Fibroblast of skin of scalp (primary cell): ENCODE data around the gene PLEKHJ1. TPM values are rescaled to one million over a fixed set of nuclear protein-coding genes. Genes with fewer than 3 reads are reported as not detected.
"Not testable (repeated sequence)": the region's sequence is repeated elsewhere in the genome, so short reads cannot be mapped to it uniquely, and the experiment has no call there.

ENCODE experiments used
- DNase-seq: peaks from one replicate; pipeline ENCODE4 v3.0.0-alpha.2; 2013
- polyA plus RNA-seq, 2 experiments: library from polyadenylated mRNA; unstranded; fragments of 120-200 nt; gene quantifications; one replicate each; pipeline ENCODE4 v1.2.1, GENCODE V29; 2013; ENCODE audit not compliant: insufficient read length in 2 of 2

The PLEKHJ1 gene, protein sequence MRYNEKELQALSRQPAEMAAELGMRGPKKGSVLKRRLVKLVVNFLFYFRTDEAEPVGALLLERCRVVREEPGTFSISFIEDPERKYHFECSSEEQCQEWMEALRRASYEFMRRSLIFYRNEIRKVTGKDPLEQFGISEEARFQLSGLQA
- 45.8 TPM for polyA plus RNA-seq (2013, experiment 1 of 2; ENCODE audit: insufficient read length)
- polyA plus RNA-seq (2013, experiment 2 of 2; ENCODE audit: insufficient read length) = 41.4 TPM

DNA sequence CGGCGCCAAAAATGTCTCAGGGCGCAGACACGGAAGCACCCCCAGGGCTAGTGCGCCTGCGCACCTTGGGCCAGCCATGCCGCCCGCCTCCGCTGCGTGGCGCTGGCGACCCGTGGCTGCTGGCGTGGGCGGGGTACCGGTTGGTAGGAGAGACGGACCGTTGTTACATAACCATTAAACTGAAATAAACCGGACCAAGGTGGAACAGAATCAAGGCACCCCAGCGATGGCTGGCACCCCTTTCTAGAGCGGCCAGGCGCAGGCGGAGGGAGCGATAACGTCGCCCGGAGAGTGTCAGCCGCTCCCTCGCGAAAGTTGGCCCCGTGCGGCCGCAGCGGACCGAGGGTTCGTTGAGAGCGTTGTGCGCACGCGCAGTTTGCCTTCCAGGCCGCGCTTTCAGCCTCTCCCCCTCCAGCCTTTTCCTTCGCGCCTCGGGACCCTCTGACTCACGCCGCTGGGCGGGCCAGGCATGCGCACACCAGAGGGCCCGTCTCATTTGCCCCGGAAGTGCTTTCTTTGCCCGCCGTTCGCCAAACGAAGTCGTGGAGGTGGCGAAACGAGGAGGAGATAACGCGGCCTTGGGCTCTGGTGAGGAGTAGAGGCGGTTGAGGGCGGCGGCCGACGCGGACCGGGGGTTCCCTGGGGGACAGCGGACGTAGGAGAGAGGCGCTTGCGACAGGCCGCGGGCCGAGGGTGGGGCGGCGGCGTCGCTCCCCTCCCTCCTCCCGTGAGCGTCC lies at the start of gene PLEKHJ1, which contains the start of gene SF3A2:
TSS of gene PLEKHJ1 (minus strand) at position 16 of the 737 bp plus-strand sequence. CDS start 81 bp downstream, outside the sequence.
TSS of gene SF3A2 (plus strand) at position 511 of the 737 bp plus-strand sequence. CDS start 6,595 bp downstream, outside the sequence.
- peak; percentile 98 for DNase-seq

DNA sequence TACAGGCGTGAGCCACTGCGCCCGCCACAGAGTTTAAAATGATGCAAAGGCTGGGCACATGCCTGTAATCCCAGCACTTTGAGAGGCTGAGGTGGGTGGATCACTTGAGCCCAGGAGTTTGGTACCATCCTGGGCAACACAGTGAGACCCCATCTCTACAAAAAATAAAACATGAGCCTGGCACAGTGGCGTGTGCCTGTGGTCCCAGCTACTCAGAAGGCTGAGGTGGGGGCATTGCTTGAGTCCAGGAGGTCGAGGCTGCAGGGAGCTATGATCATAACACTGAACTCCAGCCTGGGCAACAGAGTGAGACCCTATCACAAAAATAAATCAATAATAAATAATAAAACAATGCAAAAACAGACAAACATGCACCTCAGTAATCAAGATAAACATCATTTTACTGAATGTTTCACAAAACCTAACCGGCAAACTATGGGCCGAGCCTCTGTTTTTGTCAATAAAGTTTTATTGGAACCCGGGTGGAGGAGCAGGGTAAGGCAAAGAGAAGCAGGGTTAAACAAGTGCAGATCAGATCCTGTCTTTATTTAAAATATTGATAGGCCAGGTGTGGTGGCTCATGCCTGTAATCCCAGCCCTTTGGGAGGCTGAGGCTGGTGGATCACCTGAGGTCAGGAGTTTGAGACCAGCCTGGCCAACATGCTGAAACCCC lies 47.8 kb upstream of the PLEKHJ1 start:
- DNase-seq = no peak

DNA sequence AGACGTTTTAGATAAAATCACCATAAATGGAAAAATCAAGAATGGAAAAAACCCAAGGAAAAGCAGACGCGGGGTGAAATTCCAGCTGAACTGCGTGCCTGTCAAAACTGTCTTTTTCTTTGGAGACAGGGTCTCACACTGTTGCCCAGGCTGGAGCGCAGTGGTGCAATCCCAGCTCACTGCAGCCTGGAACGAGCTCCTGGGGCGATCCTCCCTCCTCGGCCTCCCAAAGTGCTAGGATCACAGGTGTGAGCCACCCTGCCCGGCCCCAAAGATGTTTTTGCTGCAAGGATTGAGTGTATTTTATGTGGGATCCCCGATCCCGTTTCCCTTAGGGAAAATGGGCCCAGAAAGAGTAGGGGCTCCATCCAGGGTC lies 46.7 kb upstream of the PLEKHJ1 start:
- DNase-seq = no peak

DNA sequence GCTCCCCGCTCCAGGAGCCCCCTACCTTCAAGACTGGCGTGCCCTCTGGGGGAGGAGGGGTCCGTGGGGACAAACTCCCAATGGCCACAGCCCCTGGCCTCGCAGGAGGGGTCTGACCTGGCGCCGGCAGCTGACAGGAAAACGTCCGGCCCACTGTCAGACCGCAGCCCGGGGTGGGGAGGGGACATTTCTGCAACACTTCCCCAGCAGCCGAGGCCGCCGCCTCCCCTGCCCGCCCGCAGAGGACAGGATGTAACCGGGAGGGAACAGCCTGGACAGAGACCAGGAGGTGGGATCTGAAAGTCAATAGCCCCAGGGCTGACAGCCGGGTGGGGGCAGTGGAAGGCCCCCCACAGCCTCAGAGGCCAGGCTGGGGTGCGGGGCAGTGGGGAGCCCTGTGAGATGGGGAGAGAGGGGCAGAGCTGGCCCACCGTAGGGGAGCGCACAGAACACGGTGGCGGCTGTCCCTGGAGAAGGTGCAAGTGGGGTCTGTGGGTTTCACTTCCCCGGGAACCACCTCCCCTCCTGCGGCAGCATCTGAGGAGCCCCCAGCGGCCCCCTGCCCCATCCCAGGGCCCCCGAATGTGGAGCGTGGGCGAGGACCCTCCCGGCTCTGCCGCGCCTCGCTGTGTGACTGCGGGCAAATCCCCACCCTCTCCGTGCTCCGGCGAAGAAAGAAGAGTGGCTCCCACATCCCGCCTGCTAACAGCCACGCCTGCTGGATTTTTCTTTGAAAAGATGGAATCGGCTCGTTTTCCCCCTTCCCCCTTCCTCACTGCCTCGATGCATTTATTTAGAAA lies 46.1 kb upstream of the PLEKHJ1 start, which contains the start of gene PEAK3:
TSS of gene PEAK3 (minus strand) at position 114 of the 800 bp plus-strand sequence. CDS start 1,244 bp downstream, outside the sequence.
- DNase-seq = peak; percentile 56

DNA sequence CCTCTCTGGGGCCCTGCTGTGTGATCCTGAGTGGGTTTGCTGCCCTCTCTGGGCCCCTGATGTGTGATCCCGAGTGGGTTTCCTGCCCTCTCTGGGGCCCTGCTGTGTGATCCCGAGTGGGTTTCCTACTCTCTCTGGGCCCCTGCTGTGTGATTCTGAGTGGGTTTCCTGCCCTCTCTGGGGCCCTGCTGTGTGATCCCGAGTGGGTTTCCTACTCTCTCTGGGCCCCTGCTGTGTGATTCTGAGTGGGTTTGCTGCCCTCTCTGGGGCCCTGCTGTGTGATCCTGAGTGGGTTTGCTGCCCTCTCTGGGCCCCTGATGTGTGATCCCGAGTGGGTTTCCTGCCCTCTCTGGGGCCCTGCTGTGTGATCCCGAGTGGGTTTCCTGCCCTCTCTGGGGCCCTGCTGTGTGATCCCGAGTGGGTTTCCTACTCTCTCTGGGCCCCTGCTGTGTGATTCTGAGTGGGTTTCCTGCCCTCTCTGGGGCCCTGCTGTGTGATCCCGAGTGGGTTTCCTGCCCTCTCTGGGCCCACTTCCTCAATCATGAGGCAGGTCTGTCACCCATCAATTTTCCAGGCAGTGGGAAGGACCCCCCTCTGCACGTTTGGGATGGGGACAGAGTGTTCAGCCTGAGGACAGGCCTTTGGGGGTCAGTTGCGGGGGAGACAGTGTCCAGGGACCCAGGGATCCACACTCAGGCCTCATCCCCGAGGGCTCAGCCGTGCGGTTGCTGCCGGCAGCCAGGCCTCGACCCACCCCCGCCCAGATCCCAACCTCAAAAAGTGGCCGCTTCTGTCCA lies 45.3 kb upstream of the PLEKHJ1 start:
- DNase-seq = not testable (repeated sequence)

DNA sequence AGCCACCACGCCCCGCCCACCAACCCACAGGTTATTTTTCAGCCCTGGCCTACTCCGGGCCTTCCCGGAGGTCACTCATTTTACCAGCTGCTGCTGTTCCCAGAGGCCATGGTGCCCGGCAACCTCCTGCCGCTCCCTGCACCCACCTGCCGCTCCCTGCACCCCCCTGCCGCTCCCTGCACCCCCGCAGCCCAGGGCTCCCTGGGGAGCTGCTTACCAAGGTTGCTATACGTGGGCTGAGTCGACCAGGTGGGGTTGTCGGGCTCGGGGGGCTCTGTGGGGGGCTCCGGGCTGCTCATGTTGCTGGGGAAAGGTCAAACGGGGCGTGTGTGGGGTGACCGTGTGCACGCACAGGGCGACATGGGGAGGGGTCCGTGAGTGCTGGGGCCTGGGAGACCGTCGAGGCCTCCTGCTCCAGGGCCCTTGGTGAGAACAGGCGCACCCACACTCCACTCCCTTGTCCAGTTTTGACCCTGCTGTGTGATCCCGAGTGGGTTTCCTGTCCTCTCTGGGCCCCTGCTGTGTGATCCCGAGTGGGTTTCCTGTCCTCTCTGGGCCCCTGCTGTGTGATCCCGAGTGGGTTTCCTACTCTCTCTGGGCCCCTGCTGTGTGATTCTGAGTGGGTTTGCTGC lies 44.6 kb upstream of the PLEKHJ1 start:
- DNase-seq = no peak

DNA sequence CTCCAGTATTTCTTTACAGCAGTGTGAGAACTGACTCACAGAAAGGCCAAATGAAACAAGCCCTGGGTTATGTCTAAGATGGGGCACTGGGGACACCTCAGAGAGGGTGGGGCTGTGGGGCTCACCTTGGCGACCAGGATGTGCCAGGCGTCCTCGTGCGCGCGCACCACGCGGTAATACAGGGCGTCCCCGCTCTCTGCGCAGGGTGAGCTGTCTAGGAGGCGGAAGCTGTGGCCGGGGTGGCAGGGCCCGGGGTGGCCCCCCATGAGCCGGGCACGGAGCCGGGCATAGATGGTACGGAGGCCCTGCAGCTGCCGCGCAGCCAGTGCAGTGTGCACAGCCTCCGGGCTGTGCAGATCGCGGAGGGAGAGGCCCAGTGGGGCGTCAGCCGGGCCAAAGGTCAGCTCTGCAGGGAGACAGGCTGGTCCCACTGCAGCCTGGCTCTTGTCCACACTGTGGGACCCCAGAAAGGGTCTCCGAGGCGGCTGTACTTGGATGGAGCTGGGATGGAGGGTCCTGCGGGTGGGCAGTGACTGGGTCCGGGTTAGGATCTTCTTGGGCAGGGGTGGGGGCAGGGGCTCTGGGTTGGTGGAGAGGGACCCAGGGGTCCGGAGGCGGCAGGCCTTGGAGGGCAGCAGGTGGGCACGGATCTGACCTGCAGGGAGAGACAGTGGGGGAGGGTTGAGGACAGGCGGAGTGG lies 42.5 kb upstream of the PLEKHJ1 start:
- no peak for DNase-seq

DNA sequence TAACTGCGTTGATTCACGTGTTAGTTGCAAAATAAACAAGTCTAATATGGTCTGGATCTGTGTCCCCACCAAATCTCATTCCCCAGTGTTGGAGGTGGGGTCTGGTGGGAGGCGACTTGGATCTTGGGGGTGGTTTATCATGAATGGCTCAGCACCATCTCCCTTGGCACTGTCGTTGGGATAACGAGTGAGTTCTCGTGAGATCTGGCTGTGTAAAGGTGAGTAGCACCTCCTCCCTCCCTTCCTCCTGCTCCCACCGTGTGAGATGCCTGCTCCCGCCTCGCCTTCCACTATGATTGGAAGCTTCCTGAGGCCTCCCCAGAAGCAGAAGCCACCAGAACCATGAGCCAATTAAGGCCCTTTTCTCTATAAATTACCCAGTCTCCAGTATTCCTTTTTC lies 41.0 kb upstream of the PLEKHJ1 start:
- DNase-seq = no peak

DNA sequence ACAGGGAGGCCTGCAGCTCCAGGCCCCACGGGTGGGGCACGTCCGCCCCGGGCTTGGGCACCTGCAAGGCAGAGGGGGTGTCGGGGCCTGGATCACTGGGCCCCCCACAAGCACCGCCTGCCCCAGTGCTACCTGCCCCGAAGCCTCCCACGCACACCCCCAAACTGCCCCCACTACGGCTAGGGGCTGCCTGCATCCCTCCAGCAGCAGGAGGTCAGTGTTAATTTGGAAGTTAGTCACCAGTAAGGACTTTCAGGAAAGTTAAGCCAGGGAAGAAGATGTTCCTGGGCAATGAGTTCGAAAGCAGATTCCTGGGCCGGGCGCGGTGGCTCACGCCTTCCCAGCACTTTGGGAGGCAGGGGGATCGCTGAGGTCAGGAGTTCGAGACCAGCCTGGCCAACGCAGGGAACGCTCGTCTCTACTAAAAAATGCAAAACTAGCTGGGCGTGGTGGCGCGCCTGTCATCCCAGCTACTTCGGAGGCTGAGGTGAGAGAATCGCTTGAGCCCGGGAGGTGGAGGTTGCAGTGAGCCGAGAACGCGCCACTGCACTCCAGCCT lies 40.4 kb upstream of the PLEKHJ1 start:
- DNase-seq = no peak

DNA sequence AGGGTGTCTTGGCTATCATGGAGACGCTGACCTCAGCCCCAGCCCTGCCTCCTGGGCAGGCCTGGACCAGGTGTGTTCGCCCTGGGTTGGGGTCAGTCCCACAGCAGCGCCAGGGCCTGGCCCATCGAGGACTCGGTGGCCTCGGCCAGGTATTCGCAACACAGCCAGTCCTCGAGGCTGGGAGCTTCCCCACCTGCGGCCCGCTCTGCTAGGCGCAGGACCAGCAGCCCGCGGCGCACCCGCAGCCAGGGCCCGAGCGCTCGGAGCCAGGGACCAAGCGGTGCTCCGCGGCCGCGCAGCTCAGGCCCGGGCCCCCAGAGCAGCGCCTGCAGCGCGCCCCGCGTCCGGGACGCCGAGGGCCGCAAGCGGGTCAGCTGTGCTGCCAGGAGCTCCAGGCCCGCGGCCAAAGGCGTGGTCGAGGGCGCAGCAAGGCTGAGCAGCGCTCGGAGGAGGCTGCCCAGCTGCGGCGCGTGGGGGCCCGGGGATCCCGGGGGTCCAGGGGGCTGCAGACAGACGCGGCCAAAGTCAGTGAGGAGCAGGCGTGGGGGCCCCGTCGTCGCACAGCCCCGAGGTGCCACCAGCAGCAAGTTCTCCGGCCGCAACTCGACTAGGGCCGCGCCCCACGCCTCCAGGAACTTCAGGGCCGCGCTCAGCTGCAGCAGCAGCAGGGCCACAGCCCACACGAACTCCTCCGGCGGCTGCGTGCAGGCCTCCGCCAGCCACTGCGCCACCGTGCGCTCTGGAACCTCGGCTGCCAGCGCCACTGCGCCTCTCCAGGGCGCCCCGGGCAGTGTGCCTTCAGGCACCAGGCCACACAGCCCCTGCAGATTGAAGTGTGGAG lies 39.7 kb upstream of the PLEKHJ1 start:
- no peak for DNase-seq

DNA sequence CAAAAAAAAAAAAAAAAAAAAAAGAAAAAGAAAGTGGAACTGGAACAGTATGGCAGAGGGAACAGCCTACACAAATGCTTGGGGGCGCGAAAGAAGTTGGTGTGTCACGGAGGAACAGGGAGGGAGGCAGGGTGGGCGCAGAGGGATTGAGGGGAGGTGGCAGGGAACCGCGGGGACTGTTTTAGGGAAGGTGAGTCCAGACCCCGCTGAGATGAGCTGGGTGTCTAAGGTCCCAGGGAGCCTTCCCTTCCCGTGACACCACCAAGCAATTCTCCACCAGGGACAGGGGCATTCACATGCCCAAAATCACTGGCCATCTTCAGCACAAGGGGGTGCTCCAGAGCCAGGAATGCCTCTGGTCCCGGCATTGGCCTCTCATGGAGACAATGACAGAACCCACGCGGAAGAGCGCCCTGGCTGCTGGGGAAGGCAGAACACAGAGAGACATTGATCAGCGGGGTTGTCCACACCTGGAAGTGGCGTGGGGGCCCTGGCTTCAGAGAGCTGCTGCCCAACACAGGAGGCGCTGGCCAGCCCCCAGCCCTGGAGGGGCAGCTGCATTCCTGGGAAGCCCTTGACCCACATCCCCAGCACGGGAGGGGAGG lies 38.9 kb upstream of the PLEKHJ1 start:
- peak; percentile 75 for DNase-seq

DNA sequence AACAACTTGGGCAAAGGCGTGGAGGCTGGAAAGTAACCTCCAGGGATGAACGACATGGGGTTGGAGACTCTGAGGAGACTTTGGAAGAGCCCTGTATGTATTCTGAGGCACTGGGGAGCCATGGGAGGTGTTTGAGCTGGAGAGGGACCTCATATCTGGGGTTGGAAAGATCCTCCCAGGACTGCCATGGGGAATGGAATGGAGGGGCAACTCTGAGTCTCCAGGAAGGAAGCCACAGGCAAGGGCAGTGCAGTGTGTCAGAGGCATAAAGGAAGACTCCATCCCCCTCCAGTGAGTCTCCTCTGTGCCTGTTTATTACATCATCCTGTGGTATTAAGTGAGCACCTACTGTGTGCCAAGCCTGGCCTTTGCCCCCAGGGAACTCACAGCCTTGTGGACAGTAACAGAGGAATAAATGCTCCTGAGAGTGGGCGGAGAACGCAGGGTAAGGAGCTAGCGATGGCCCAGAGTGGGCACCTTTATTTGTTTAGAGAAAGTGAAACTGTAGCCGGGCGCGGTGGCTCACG lies 38.1 kb upstream of the PLEKHJ1 start:
- no peak for DNase-seq

DNA sequence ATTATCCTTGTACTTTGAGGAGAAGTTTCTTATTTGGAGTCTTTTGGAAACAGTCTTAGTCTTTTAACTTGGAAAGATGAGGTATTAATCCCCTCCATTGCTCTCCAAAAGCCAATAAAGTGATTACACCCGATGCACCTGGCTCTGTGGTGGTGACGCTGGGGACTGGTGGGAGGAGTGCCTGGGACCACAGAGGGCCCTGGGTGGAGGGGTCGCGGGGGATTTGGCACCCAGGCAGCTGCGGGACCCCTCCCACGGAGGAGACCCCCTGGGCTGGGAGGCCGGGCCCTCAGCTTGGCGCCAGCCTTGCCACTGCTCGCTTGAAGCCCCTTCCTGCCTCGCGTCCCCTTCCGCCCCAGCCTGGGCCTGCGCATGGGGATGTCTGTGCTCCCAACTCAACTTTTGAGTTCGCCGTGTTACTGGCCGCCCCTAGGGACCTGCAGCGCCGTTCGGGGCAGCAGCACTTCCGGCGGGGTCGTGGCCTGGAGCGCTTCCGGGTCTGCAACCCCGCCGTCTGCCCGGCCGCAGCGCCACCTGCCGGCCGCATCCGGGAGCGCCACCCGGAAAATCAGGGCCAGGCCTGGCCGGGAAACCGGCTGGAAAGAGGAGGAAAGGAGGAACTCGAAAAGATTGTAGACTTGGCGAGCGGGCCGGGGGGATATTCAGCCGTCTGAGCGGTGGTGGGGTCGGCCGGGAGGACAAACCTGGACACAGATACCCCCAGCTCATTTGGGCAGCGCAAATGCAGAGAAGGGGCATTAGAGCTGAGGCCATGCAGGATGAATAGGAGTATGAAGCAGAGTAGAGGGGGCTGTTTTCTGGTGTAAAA lies 37.4 kb upstream of the PLEKHJ1 start:
- DNase-seq = peak; percentile 83

DNA sequence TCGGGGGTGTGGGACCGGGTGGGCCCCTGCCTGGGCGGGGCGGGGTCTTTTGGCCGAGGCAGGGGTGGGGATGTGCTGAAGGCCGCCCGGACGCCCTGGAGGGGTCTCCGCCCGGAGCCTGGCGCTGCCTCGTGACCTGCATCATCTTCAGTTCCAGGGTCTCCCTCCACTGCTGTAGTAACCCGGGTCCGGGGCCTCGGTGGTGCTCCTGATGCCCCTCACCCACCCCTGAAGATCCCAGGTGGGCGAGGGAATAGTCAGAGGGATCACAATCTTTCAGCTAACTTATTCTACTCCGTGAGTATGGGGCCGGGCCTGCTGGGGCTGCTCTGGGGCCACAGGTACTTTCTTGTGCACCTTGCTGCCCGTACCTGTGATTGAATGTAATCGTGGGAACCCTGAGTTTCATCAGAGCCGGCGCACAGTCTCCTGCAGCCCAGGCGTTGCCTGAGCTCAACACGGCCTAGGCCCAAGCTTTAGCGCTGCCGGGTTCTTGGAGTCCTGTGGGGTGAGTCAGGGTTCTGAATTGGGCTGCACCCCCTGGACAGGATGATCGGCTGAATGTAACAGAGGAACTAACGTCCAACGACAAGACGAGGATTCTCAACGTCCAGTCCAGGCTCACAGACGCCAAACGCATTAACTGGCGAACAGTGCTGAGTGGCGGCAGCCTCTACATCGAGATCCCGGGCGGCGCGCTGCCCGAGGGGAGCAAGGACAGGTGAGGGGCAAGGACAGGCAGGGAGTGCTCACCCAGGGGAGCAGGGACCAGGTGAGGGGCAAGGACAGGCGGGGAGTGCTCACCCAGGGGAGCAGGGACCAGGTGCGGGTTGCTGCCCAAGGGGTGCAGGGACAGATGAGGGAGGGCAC lies 35.3 kb upstream of the PLEKHJ1 start:
- DNase-seq = peak; percentile 84

DNA sequence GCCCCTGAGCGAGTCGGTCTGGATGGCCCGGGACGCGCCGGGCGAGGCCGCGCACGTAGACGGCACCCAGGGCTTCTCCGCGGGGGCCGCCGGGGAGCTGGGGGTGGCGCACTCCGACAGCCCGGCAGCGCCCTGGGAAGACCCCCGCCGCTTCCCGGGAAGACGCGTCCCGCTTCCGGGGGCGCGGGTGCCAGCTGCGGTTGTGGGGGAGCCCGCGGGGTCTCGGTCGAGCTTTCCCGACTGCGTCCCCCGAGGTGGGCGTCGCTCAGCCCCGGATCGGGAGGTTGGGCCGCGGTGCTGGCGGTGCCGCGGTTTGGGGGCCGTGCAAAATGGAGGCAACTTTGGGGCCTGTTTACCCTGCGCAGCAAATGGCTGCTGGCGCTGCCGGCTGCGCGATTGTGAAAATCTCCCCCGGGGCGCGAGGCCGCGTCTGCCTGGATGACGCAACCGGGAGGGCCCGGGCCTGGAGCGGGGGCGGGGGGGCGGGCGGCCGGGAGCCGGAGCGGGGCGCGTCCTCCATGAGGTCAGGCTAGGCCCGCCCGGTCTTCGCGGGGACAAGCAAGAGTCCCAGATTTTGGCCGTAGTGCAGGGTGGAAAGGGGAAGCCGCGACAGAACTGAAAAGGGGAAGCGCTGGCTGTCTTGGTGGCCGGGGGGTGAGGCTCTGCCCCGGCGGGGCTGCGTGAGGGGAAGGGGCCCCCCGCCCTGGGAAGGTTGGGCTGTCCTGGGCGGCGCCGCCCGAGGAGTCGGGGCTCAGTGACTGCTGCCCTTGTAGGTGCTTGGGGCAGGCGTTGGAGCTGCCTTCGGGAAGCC lies 34.5 kb upstream of the PLEKHJ1 start:
- DNase-seq = peak; percentile 88

DNA sequence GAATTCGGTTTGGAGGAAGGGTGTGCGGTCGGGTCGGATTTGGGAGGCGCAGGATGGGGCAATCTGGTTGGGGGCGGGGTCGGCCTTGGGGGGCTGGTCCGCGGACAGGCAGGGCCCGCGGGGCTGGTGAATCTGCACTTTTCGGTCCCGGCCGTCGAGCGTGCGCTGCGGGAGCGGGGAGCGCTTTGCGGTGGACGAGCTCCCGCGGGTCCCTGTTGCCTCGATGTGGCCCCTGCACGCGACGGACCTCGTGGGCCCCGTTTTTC lies 34.0 kb upstream of the PLEKHJ1 start:
- DNase-seq = no peak
